Right atrium auricular region (tissue), 2 donors: ENCODE measurements around the gene SDR42E1. TPM values are rescaled to one million over a fixed set of nuclear protein-coding genes. Genes with fewer than 3 reads are reported as not detected.

Source experiments
- DNase-seq: peaks from one replicate; pipeline ENCODE4 v3.0.0-alpha.2; 2019; ENCODE audit warnings: low spot score
- H3K27ac ChIP-seq, 2 donors: fragments of 200-600 bp; sonication (generic); 1 replicate in 1 of 2; 2 replicates in 1 of 2; pipeline ENCODE4 v1.5.1; 2016 to 2019
- H3K27me3 ChIP-seq, 2 donors: fragments of 200-600 bp; sonication (generic); one replicate each; pipeline versions ENCODE4 v1.5.1 to v1.6.0; 2017 to 2019
- H3K36me3 ChIP-seq: fragments of 200-600 bp; sonication (generic); one replicate; pipeline ENCODE4 v1.5.1; 2016
- H3K4me1 ChIP-seq, 2 donors: fragments of 200-600 bp; sonication (generic); one replicate each; pipeline versions ENCODE4 v1.5.1 to v1.6.0; 2017 to 2019
- H3K4me3 ChIP-seq, 2 donors: fragments of 200-600 bp; sonication (generic); 1 replicate in 1 of 2; 2 replicates in 1 of 2; pipeline ENCODE4 v1.5.1; 2017 to 2019; ENCODE audit warnings: mild to moderate bottlenecking in 1 of 2, moderate library complexity in 1 of 2
- H3K9me3 ChIP-seq, 2 donors: fragments of 200-600 bp; sonication (generic); one replicate each; pipeline ENCODE4 v1.5.1; 2019
- CTCF ChIP-seq, 2 donors: fragments of 200-600 bp; sonication (generic); IDR thresholded peaks; one replicate each; pipeline ENCODE4 v1.5.1; 2019; ENCODE audit warnings: antibody characterized with exemption in 2 of 2
- total RNA-seq, 2 donors: library from RNA; depleted of rRNA; stranded (reverse); fragments of >200 nt; gene quantifications; one replicate each; pipeline ENCODE4 v1.1.0, GENCODE V29; 2016

SDR42E1 gene
- total RNA-seq, 2 donors from 2014 or later: 0.11 to 0.90 TPM

DNA sequence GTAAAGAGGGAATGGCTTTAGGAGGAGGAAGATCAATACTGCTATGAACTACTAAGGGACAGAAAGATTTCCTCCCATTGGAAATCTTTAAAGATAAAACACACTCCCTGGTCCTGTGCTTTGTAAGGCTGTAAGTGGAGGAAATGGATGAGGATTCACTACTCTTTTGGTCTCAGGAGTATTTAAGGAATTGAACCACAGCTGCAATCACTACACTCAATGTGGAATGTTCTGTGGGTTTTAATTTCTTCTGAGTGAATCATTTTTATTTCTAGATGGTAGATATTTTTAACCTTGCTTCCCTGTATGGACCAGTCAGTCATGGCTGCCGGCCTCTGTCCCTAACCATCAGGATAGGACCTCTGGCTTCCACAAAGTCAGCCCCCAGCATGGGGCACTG lies 65.6 kb downstream of the SDR42E1 start:
- no peak for DNase-seq
- Histone ChIP-seq H3K27me3 (no peaks in the 10 kb centered on the region), H3K27ac (no peak overlapping the region), H3K4me1 (no peaks in the 10 kb centered on the region), H3K4me3 (no peak overlapping the region), H3K36me3 (peaks cover 15% of the 10 kb centered on the region), H3K9me3 (peaks cover 0 to 4% of the 10 kb centered on the region in 2 donors)
- no peak for TF ChIP-seq CTCF (IDR thresholded peaks at IDR 0.05)

DNA sequence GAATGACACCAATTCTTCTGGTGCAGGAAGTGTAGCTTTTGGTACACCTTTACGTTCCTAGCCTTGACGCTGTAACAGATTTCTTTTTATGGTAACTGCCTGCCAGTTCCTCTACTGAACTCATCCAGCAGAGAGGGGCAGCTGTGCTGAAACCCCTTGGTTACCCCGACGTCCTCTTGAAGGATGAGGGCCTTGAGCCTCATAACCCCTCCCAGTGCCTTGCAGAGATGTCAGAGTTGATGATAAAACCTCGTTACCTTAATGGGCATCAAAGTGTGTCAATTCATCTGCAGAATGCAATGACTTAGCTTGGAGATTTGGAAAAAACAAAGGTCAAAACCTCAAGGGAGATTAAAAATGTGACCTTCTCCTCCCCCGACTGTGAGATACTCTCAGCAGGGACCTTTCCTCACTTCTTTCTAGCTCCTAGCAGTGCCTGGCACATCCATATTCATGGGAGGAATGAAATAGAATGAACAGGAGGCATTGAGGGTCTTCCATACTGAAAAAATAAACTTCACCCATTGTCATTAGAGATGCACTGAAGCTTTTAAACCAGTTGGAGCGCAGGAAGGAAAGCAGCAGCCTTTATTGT lies 69.2 kb downstream of the SDR42E1 start:
- no peak for TF ChIP-seq CTCF (IDR thresholded peaks at IDR 0.05)
- Histone ChIP-seq H3K27me3 (no peaks in the 10 kb centered on the region), H3K36me3 (peaks cover 5% of the 10 kb centered on the region)

DNA sequence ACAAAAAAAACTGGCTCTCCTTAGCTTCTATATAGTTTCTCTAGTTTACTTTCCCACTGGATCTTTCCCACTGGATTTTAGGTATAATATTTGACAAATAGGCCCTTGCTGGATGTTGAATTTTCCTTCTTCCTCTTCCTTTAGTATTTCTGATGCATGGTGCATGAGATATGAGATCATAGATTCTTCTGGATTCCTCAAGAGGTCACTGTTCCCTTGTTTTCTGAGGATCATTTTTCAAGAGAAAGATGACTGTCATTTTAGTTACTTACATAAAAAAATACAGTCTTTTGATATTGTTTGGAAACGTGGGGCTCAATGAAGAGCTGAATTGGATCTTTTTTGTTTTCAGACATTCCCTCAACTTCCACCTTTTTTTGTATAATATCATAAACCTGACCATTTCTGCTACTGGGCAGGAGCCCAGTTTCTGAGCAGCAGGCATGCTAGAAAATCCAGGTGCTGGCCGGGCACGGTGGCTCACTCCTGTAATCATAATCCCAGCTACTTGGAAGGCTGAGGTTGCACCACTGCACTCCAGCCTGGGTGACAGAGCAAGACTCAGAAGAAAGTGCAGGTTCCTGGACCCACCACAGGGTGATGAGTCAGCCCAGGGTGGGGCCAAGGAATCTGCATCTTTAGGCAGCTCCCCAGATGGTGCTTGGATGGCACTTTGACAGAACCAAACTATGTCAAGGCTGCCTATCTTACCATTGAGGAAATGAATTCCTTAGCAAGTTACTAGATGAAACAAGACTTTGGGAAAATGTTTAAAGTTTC lies 70.3 kb downstream of the SDR42E1 start:
- no peak for DNase-seq
- TF ChIP-seq CTCF (IDR thresholded peaks at IDR 0.05): peak; percentile 25 to 58
- no peaks in the 10 kb centered on the region for H3K4me1 ChIP-seq
- H3K27me3 ChIP-seq: no peaks in the 10 kb centered on the region
- no peak overlapping the region for H3K4me3 ChIP-seq
- H3K27ac ChIP-seq: no peak overlapping the region
- H3K9me3 ChIP-seq: no peaks in the 10 kb centered on the region
- peaks cover 5% of the 10 kb centered on the region for H3K36me3 ChIP-seq

More for the DNA sequence above, 69.2 kb downstream of the SDR42E1 start:
- no peak overlapping the region for H3K27ac ChIP-seq
- no peaks in the 10 kb centered on the region for H3K4me1 ChIP-seq
- no peak for DNase-seq
- no peak overlapping the region for H3K4me3 ChIP-seq
- H3K9me3 ChIP-seq: no peaks in the 10 kb centered on the region

- Histone ChIP-seq H3K27me3 (no peaks in the 10 kb centered on the region), H3K36me3 (peaks cover 5% of the 10 kb centered on the region), H3K9me3 (no peaks in the 10 kb centered on the region), H3K4me3 (no peak overlapping the region), H3K4me1 (no peaks in the 10 kb centered on the region), H3K27ac (no peak overlapping the region)
- no peak for DNase-seq
- no peak for TF ChIP-seq CTCF (IDR thresholded peaks at IDR 0.05)
Measured at GRCh38 chr16:81939164-81940056, 71.9 kb downstream of the SDR42E1 start.

Other genes with a start within 250 kb of the SDR42E1 start
- gene PLCG2, start 232.2 kb downstream of the SDR42E1 start, total RNA-seq: 10 to 100 TPM in 1 of 2 donors, 1 to 10 TPM in 1; 7.4 to 13.4 TPM
- gene HSD17B2, start 23.8 kb upstream of the SDR42E1 start, total RNA-seq: not detected
- 1 to 10 TPM; 8.5 to 9.4 TPM for gene MPHOSPH6, start 158.8 kb upstream of the SDR42E1 start, total RNA-seq